ENCODE results near the gene POM121C. TPM values are rescaled to one million over a fixed set of nuclear protein-coding genes. Genes with fewer than 3 reads are reported as not detected.
"Not testable (repeated sequence)": the region's sequence is repeated elsewhere in the genome, so short reads cannot be mapped to it uniquely, and the experiment has no call there.

POM121C gene
- total and polyA plus RNA-seq, 2 of the 4 experiments (the other 2 are of a cell fraction), result 6.1 to 18.3 TPM

GRCh38 chr7:75410823-75411173 lies 75.3 kb downstream of the POM121C start:
- H4K91ac ChIP-seq (ENCODE audit: insufficient read depth, low read depth, low read length); H4K20me1 ChIP-seq (ENCODE audit: insufficient read depth, low read length); H3K27me3 ChIP-seq (ENCODE audit: control insufficient read depth, insufficient read depth, low read length); CTCF ChIA-PET; POLR2A ChIA-PET (ENCODE audit: unreplicated experiment); H3K9ac ChIP-seq (ENCODE audit: low read depth, low read length); H3K56ac ChIP-seq (ENCODE audit: extremely low read depth, insufficient read depth, low read length); H3K79me1 ChIP-seq (ENCODE audit: low read depth in 1 of 2, low read length in 2 of 2); H2AFZ ChIP-seq (replicated peaks; ENCODE audit: low read length, poor library complexity); H2BK20ac ChIP-seq (ENCODE audit: low read depth, low read length); H3K4me2 ChIP-seq (ENCODE audit: low read depth, low read length); H3K9me3 ChIP-seq (ENCODE audit: control insufficient read depth, insufficient read depth, low read length); H3K14ac ChIP-seq (replicated peaks; ENCODE audit: low read depth, low read length); BruUV-seq (replicated peaks); H3K23ac ChIP-seq (ENCODE audit: low read depth, low read length); H3K4ac ChIP-seq (ENCODE audit: low read depth, low read length); H2BK5ac ChIP-seq (ENCODE audit: low read depth, low read length, poor library complexity, severe bottlenecking); H4K5ac ChIP-seq (ENCODE audit: low read depth, low read length); H2AK5ac ChIP-seq (ENCODE audit: low read depth, low read length); H4K8ac ChIP-seq (ENCODE audit: low read depth in 2 of 2, low read length in 2 of 2); intact Hi-C loops (cut with micrococcal nuclease); H3K4me3 ChIP-seq (ENCODE audit: insufficient read depth, low read depth, low read length); in situ Hi-C loops (cut with MboI; ENCODE audit: low sequenced_read_pairs); ATAC-seq (ENCODE audit: low read depth); H2BK15ac ChIP-seq (ENCODE audit: low read depth, low read length); H2AK9ac ChIP-seq (replicated peaks; ENCODE audit: low read depth, low read length, poor library complexity); H3K36me3 ChIP-seq (ENCODE audit: control insufficient read depth, insufficient read depth, low read length); H3K4me1 ChIP-seq (ENCODE audit: control insufficient read depth, insufficient read depth, low read length); DNase-seq; H3K27ac ChIP-seq (ENCODE audit: insufficient read depth, low read length); dilution Hi-C loops (cut with HindIII; ENCODE audit: low sequenced_read_pairs, unreplicated experiment); H3K9me1 ChIP-seq (ENCODE audit: insufficient read depth, low read length); H3K18ac ChIP-seq (ENCODE audit: low read depth, low read length); H2BK120ac ChIP-seq (ENCODE audit: low read depth, low read length): not testable (repeated sequence)
- no CpG with 5 or more reads among the region's 13 CpGs for WGBS, 2 experiments (ENCODE audit: extremely low coverage in 2 of 2, insufficient read length in 1 of 2)

GRCh38 chr7:75409880-75410822 lies 75.9 kb downstream of the POM121C start:
- H2BK20ac ChIP-seq (ENCODE audit: low read depth, low read length); H3K56ac ChIP-seq (ENCODE audit: extremely low read depth, insufficient read depth, low read length); H3K9me3 ChIP-seq (ENCODE audit: control insufficient read depth, insufficient read depth, low read length); H3K9ac ChIP-seq (ENCODE audit: low read depth, low read length); H2AFZ ChIP-seq (replicated peaks; ENCODE audit: low read length, poor library complexity); H2AK9ac ChIP-seq (replicated peaks; ENCODE audit: low read depth, low read length, poor library complexity); H3K23ac ChIP-seq (ENCODE audit: low read depth, low read length); POLR2A ChIA-PET (ENCODE audit: unreplicated experiment); dilution Hi-C loops (cut with HindIII; ENCODE audit: low sequenced_read_pairs, unreplicated experiment); H2BK120ac ChIP-seq (ENCODE audit: low read depth, low read length); H2BK15ac ChIP-seq (ENCODE audit: low read depth, low read length); H3K36me3 ChIP-seq (ENCODE audit: control insufficient read depth, insufficient read depth, low read length); H3K79me1 ChIP-seq (ENCODE audit: low read depth in 1 of 2, low read length in 2 of 2); H3K27ac ChIP-seq (ENCODE audit: insufficient read depth, low read length); H4K5ac ChIP-seq (ENCODE audit: low read depth, low read length); H4K8ac ChIP-seq (ENCODE audit: low read depth in 2 of 2, low read length in 2 of 2); H3K9me1 ChIP-seq (ENCODE audit: insufficient read depth, low read length); H3K4me1 ChIP-seq (ENCODE audit: control insufficient read depth, insufficient read depth, low read length); DNase-seq; H3K27me3 ChIP-seq (ENCODE audit: control insufficient read depth, insufficient read depth, low read length); H3K4me2 ChIP-seq (ENCODE audit: low read depth, low read length); in situ Hi-C loops (cut with MboI; ENCODE audit: low sequenced_read_pairs); H3K4ac ChIP-seq (ENCODE audit: low read depth, low read length); BruUV-seq (replicated peaks); intact Hi-C loops (cut with micrococcal nuclease); CTCF ChIA-PET; H2BK5ac ChIP-seq (ENCODE audit: low read depth, low read length, poor library complexity, severe bottlenecking); H3K14ac ChIP-seq (replicated peaks; ENCODE audit: low read depth, low read length); H2AK5ac ChIP-seq (ENCODE audit: low read depth, low read length); H3K18ac ChIP-seq (ENCODE audit: low read depth, low read length); H4K20me1 ChIP-seq (ENCODE audit: insufficient read depth, low read length); H4K91ac ChIP-seq (ENCODE audit: insufficient read depth, low read depth, low read length): not testable (repeated sequence)
- ATAC-seq (ENCODE audit: low read depth), result peak; percentile 80
- WGBS, 2 experiments (ENCODE audit: extremely low coverage in 2 of 2, insufficient read length in 1 of 2), result no CpG with 5 or more reads among the region's 74 CpGs
- H3K4me3 ChIP-seq (ENCODE audit: insufficient read depth, low read depth, low read length), result peak overlapping the region; percentile 44; the same call in 1 of the 2 replicates
